Vagina (tissue), 2 donors: Measurements from ENCODE around the gene AFF3. TPM values are rescaled to one million over a fixed set of nuclear protein-coding genes. Genes with fewer than 3 reads are reported as not detected.
"Not testable (repeated sequence)": the region's sequence is repeated elsewhere in the genome, so short reads cannot be mapped to it uniquely, and the experiment has no call there.

ENCODE experiments used
- DNase-seq, 2 donors: peaks; one replicate each; pipeline ENCODE4 v3.0.0-alpha.2; 2017; ENCODE audit errors: extremely low spot score in 2 of 2
- H3K27ac ChIP-seq: fragments of 200-600 bp; sonication (generic); one replicate; pipeline ENCODE4 v1.5.1; 2019
- H3K27me3 ChIP-seq: fragments of 200-600 bp; sonication (generic); one replicate; pipeline ENCODE4 v1.5.1; 2019
- H3K36me3 ChIP-seq, 2 donors: fragments of 200-600 bp; sonication (generic); one replicate each; pipeline ENCODE4 v1.5.1; 2017 to 2019
- H3K4me1 ChIP-seq: fragments of 200-600 bp; sonication (generic); one replicate; pipeline ENCODE4 v1.5.1; 2019
- H3K4me3 ChIP-seq, 2 donors: fragments of 200-600 bp; sonication (generic); 1 replicate in 1 of 2; 2 replicates in 1 of 2; pipeline ENCODE4 v1.5.1; 2016 to 2019
- H3K9me3 ChIP-seq: fragments of 200-600 bp; sonication (generic); one replicate; pipeline ENCODE4 v1.5.1; 2019
- POLR2A ChIP-seq, 2 donors: fragments of 450-650 bp; IDR thresholded peaks; one replicate each; pipeline ENCODE4 v1.6.1; 2017; ENCODE audit warnings: antibody characterized with exemption in 2 of 2, mild to moderate bottlenecking in 2 of 2, moderate library complexity in 2 of 2
- POLR2AphosphoS5 ChIP-seq, 2 donors: sonication (generic); formaldehyde crosslinking; IDR thresholded peaks; one replicate each; pipeline ENCODE4 v1.9.0; 2017; ENCODE audit warnings: antibody characterized with exemption in 2 of 2, mild to moderate bottlenecking in 2 of 2, low read depth in 1 of 2; ENCODE audit not compliant: insufficient read depth in 1 of 2
- intact Hi-C: fragments of 100-400 bp; cut with DNase I; formaldehyde crosslinking; loops from one replicate; pipeline ENCODE4 v1.15.1; 2023
- total RNA-seq: library from RNA; depleted of rRNA; stranded (reverse); fragments of >200 nt; gene quantifications from one replicate; pipeline ENCODE4 v1.2.3, GENCODE V29; 2016
- TF ChIP-seq, protein P1 (sequence below), 3 experiments: fragments of 450-650 bp in 2 of 3; fragments of 200-600 bp in 1 of 3; sonication (generic) in 1 of 3; IDR thresholded peaks; one replicate each; pipeline ENCODE4 v1.5.1; 2017 to 2019; ENCODE audit warnings: antibody characterized with exemption in 3 of 3, mild to moderate bottlenecking in 2 of 3, moderate library complexity in 2 of 3

AFF3 gene
- total RNA-seq, 1 donor from 2014 or later: 7.6 TPM

DNA sequence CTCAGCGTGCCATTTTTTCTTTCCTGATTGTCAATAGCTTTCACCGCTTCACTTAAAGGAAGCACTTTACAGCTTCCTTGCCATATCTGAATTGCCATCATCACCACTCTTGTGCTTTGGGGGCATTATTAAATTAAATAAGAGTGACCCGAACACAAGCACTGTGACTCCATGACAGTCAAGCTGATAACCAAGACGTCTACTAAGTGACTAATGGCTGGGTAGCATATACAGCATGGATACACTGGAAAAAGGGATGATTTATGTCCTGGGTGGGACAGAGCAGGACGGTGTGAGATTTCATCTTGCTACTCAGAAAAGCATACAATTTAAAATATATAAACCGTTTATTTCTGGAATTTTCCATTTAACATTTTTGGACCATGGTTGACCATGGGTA is 24.3 kb upstream of the AFF3 start:
- no peaks in the 10 kb centered on the region for H3K36me3 ChIP-seq
- H3K4me3 ChIP-seq: no peak overlapping the region
- H3K27me3 ChIP-seq: no peaks in the 10 kb centered on the region
- H3K4me1 ChIP-seq: no peaks in the 10 kb centered on the region
- TF ChIP-seq POLR2AphosphoS5 (IDR thresholded peaks at IDR 0.05; ENCODE audit: insufficient read depth in 1 of 2, low read depth in 1 of 2): no peak
- TF ChIP-seq, protein P1, sequence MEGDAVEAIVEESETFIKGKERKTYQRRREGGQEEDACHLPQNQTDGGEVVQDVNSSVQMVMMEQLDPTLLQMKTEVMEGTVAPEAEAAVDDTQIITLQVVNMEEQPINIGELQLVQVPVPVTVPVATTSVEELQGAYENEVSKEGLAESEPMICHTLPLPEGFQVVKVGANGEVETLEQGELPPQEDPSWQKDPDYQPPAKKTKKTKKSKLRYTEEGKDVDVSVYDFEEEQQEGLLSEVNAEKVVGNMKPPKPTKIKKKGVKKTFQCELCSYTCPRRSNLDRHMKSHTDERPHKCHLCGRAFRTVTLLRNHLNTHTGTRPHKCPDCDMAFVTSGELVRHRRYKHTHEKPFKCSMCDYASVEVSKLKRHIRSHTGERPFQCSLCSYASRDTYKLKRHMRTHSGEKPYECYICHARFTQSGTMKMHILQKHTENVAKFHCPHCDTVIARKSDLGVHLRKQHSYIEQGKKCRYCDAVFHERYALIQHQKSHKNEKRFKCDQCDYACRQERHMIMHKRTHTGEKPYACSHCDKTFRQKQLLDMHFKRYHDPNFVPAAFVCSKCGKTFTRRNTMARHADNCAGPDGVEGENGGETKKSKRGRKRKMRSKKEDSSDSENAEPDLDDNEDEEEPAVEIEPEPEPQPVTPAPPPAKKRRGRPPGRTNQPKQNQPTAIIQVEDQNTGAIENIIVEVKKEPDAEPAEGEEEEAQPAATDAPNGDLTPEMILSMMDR (IDR thresholded peaks at IDR 0.05): no peak
- TF ChIP-seq POLR2A (IDR thresholded peaks at IDR 0.05): no peak
- no peaks in the 10 kb centered on the region for H3K9me3 ChIP-seq
- H3K27ac ChIP-seq: no peak overlapping the region
- DNase-seq: no peak
- intact Hi-C loops: no loop called here

GRCh38 chr2:100163605-100164004 is 21.2 kb upstream of the AFF3 start:
- no peak for DNase-seq
- Histone ChIP-seq H3K4me1 (no peaks in the 10 kb centered on the region), H3K36me3 (no peaks in the 10 kb centered on the region), H3K27me3 (no peaks in the 10 kb centered on the region), H3K27ac (no peak overlapping the region), H3K4me3 (no peak overlapping the region), H3K9me3 (no peaks in the 10 kb centered on the region)
- TF ChIP-seq, protein P1 (IDR thresholded peaks at IDR 0.05): no peak
- TF ChIP-seq POLR2AphosphoS5 (IDR thresholded peaks at IDR 0.05; ENCODE audit: insufficient read depth in 1 of 2, low read depth in 1 of 2): no peak
- no peak for TF ChIP-seq POLR2A (IDR thresholded peaks at IDR 0.05)
- intact Hi-C loops: no loop called here

- TF ChIP-seq, protein P1 (IDR thresholded peaks at IDR 0.05): no peak
- TF ChIP-seq POLR2A (IDR thresholded peaks at IDR 0.05) (no peak), POLR2AphosphoS5 (IDR thresholded peaks at IDR 0.05; ENCODE audit: insufficient read depth in 1 of 2, low read depth in 1 of 2) (no peak)
- intact Hi-C loops: no loop called here
- H3K9me3 ChIP-seq: no peaks in the 10 kb centered on the region
Observed at GRCh38 chr2:100161945-100162620, 19.7 kb upstream of the AFF3 start.

GRCh38 chr2:100160396-100160795 is 18.0 kb upstream of the AFF3 start:
- H3K9me3 ChIP-seq: no peaks in the 10 kb centered on the region
- H3K36me3 ChIP-seq: no peaks in the 10 kb centered on the region
- TF ChIP-seq, protein P1 (IDR thresholded peaks at IDR 0.05): no peak
- TF ChIP-seq POLR2A (IDR thresholded peaks at IDR 0.05) (no peak), POLR2AphosphoS5 (IDR thresholded peaks at IDR 0.05; ENCODE audit: insufficient read depth in 1 of 2, low read depth in 1 of 2) (no peak)

More at GRCh38 chr2:100161945-100162620, 19.7 kb upstream of the AFF3 start:
- Histone ChIP-seq H3K4me1 (no peaks in the 10 kb centered on the region), H3K36me3 (no peaks in the 10 kb centered on the region), H3K4me3 (no peak overlapping the region), H3K27me3 (no peaks in the 10 kb centered on the region), H3K27ac (no peak overlapping the region)
- DNase-seq: no peak

GRCh38 chr2:100151832-100152231 is 9.4 kb upstream of the AFF3 start:
- H3K27me3 ChIP-seq, DNase-seq, H3K9me3 ChIP-seq, H3K4me3 ChIP-seq, intact Hi-C loops, H3K36me3 ChIP-seq, H3K27ac ChIP-seq, H3K4me1 ChIP-seq: not testable (repeated sequence)

More at GRCh38 chr2:100160396-100160795, 18.0 kb upstream of the AFF3 start:
- intact Hi-C loops: no loop called here
- no peak for DNase-seq
- Histone ChIP-seq H3K27me3 (no peaks in the 10 kb centered on the region), H3K4me1 (no peaks in the 10 kb centered on the region), H3K27ac (no peak overlapping the region), H3K4me3 (no peak overlapping the region)
